GM21825 (cell line): ENCODE data around the gene ARHGEF1.
"Not testable (repeated sequence)": the region's sequence is repeated elsewhere in the genome, so short reads cannot be mapped to it uniquely, and the experiment has no call there.

Experiments
- ATAC-seq: cut with Tn5 transposase; IDR thresholded peaks from one replicate; pipeline ENCODE4 v1.9.1; 2021; ENCODE audit warnings: mild to moderate bottlenecking, moderate library complexity; ENCODE audit not compliant: unreplicated experiment

ARHGEF1 gene

GRCh38 chr19:41904118-41904870, 21.3 kb downstream of the ARHGEF1 start:
- no peak for ATAC-seq

GRCh38 chr19:41905273-41906002, 22.5 kb downstream of the ARHGEF1 start:
- ATAC-seq = no peak

GRCh38 chr19:41906271-41906670, 23.3 kb downstream of the ARHGEF1 start:
- ATAC-seq = no peak

- no peak for ATAC-seq
Observed at GRCh38 chr19:41906916-41907680, 24.1 kb downstream of the ARHGEF1 start.

- no peak for ATAC-seq
Observed at GRCh38 chr19:41907994-41908615, 25.1 kb downstream of the ARHGEF1 start.

GRCh38 chr19:41908724-41909464, 25.9 kb downstream of the ARHGEF1 start:
- ATAC-seq = no peak

- no peak for ATAC-seq
Observed at GRCh38 chr19:41909706-41910105, 26.7 kb downstream of the ARHGEF1 start.

- no peak for ATAC-seq
Observed at GRCh38 chr19:41910240-41910991, 27.4 kb downstream of the ARHGEF1 start.

GRCh38 chr19:41910992-41911888, 28.3 kb downstream of the ARHGEF1 start:
- no peak for ATAC-seq

- no peak for ATAC-seq
Observed at GRCh38 chr19:41911889-41912731, 29.1 kb downstream of the ARHGEF1 start.

- ATAC-seq = no peak
Observed at GRCh38 chr19:41912899-41913537, 30.0 kb downstream of the ARHGEF1 start.

- ATAC-seq = no peak
Observed at GRCh38 chr19:41913538-41914423, 30.8 kb downstream of the ARHGEF1 start.

- ATAC-seq = not testable (repeated sequence)
Observed at GRCh38 chr19:41914424-41914834, 31.4 kb downstream of the ARHGEF1 start.

- ATAC-seq = no peak
Observed at GRCh38 chr19:41915021-41915775, 32.2 kb downstream of the ARHGEF1 start.

GRCh38 chr19:41915776-41916414, 32.9 kb downstream of the ARHGEF1 start:
- ATAC-seq = no peak
